Urothelium cell line (cell line): Measurements from ENCODE around the gene RBM15.

ENCODE experiments used
- DNase-seq: peaks from one replicate; pipeline ENCODE4 v3.0.0; 2011; ENCODE audit warnings: low spot score, mixed read lengths
- FAIRE-seq: peaks from 2 replicates; lab custom pipeline; 2011; peaks lifted over from hg19 to GRCh38; lab: Jason Lieb, UNC

Gene RBM15

GRCh38 chr1:110348050-110348449 is 8.9 kb downstream of the RBM15 start:
- no peak for FAIRE-seq
- DNase-seq, result no peak

GRCh38 chr1:110348771-110349170 is 9.6 kb downstream of the RBM15 start:
- no peak for FAIRE-seq
- DNase-seq, result no peak

GRCh38 chr1:110350360-110350759 is 11.2 kb downstream of the RBM15 start:
- DNase-seq (no peak), FAIRE-seq (no peak)

GRCh38 chr1:110355321-110355720 is 16.1 kb downstream of the RBM15 start:
- DNase-seq (no peak), FAIRE-seq (no peak)

DNA sequence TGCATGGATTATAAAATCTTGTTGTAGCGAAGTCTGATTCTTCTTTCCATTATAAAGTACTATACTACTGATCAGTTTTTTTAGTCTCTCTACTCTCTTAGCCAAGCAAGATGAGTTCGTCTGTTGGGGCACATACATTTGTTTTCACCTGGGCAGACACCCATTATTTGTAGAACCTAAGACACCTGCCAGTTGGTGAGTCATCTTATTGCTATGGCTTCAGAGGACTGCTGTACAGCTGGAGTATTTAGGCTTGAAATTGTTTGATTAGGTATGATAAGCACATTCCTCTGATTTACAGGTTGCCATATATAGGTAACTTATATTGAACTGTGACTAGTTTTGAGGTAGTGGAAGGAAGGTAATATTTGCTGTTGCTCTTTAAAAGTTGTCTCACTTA is 17.2 kb downstream of the RBM15 start:
- FAIRE-seq (no peak), DNase-seq (peak; percentile 14)

GRCh38 chr1:110360431-110360830 is 21.3 kb downstream of the RBM15 start:
- FAIRE-seq, result no peak
- no peak for DNase-seq

- DNase-seq (no peak), FAIRE-seq (no peak)
Measured at GRCh38 chr1:110361856-110362255, 22.7 kb downstream of the RBM15 start.

DNA sequence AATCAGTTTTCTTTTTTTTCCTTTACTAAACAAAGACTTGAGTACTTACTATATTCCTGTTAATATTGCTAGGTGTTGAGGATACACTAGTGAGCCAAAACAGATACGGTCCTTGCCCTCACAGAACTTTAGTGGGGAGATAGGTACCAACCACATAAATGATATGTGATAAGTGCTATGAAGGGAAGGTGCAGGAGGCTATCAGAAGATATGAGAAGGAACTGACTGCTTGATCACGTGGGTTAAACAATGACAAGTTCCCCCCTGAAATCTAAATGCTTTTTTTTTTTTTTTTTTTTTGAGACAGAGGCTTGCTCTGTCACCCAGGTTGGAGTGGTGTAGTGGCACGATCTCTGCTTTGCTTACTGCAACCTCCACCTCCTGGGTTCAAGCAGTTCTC is 25.0 kb downstream of the RBM15 start:
- FAIRE-seq (no peak), DNase-seq (no peak)

GRCh38 chr1:110370827-110371226 is 31.6 kb downstream of the RBM15 start:
- no peak for DNase-seq
- FAIRE-seq, result no peak

DNA sequence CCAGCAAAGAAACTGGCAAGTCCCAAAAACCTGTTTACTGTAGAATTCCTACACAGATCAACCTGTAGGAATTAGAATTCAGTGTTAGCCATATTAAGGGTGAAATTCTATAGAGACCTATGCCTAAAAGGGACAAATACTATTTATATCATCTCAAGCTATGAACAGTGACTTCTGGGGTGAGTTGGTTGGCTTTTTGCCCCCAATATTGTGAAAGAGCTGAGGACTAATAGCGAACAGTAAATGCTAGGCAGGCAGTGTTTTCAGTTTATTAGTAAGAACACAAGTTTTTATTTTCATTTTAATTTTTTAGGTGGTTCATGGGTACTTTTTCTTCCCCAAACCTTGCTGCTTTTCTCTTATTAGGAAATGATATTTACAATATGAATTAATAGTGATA is 36.3 kb downstream of the RBM15 start:
- FAIRE-seq, result no peak

GRCh38 chr1:110380672-110381283 is 41.6 kb downstream of the RBM15 start:
- DNase-seq, result no peak
- no peak for FAIRE-seq

More for the DNA sequence above, 36.3 kb downstream of the RBM15 start:
- no peak for DNase-seq

- no peak for FAIRE-seq
- no peak for DNase-seq
Measured at GRCh38 chr1:110383251-110383990, 44.2 kb downstream of the RBM15 start.

- FAIRE-seq, result no peak
- DNase-seq, result no peak
Measured at GRCh38 chr1:110384581-110385321, 45.6 kb downstream of the RBM15 start.

DNA sequence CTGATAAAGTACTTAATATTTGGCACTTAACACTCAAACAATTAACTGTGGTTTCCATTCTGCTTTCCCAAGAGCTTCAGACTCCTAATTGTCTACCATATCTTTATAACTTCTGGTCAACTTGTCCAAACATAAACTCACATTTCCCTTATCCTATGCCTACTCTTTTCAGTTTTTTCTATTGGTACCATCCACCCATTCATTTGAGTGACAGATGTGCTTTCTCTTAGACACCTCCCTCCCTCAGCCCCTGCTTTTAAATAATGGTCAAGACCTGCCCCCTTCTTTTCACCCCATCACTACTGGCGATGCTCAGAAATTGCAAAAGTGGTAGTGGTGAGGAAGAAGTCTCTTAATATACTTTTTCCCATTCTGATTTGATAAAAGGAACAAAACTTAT is 46.2 kb downstream of the RBM15 start:
- DNase-seq (no peak), FAIRE-seq (no peak)

- FAIRE-seq (no peak), DNase-seq (no peak)
Measured at GRCh38 chr1:110387048-110387754, 48.0 kb downstream of the RBM15 start.

DNA sequence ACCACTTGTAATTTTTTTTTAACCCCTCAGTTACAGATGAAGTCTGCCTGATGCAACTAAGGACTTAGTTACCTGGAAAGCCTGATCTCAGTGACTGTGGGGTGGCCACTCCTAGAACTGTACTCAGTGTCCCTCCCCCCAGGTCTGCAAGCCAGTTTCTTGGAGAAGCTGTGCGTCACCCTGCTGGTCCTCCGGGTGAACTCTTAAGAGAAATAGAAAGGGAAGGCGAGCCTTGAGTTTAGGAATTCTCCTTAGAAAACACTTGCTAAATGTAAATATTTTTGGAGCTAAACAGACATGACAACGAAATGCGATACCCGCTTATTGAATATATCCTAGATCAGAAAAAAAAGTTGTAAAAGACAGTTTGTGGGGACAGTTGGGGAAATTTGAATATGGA is 50.9 kb downstream of the RBM15 start:
- no peak for DNase-seq

DNA sequence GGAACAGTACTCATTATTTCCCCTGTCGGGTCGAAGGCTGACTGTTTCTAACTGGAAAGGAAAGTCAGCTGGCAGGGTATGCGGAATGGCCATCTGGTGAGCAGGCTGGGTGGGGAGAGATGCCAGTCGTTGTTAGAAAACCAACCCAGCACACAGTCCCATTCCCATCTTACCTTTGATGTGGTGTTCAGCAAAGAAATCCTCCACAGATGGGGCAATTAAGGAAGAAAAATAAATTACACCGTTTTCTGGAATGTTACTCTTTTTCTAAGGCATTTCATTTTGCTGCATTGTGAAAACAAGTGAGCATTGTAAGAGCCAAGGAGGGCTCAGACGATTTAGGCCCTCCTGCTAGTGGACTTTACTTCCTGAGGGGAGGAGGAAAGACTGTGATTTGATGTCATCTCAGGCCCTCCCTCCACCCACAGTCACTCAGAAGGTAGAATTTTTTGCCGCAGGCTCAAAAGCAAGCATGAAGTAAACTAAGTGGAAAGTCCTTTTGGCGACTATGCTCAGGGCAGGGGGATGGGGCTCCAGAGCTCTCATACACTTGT is 51.6 kb downstream of the RBM15 start, which contains the start of gene SLC16A4:
TSS of gene SLC16A4 (minus strand) at position 335 of the 554 bp plus-strand sequence. CDS start 1,703 bp downstream, outside the sequence.
- DNase-seq (no peak), FAIRE-seq (no peak)

More for the DNA sequence above, 50.9 kb downstream of the RBM15 start:
- no peak for FAIRE-seq

DNA sequence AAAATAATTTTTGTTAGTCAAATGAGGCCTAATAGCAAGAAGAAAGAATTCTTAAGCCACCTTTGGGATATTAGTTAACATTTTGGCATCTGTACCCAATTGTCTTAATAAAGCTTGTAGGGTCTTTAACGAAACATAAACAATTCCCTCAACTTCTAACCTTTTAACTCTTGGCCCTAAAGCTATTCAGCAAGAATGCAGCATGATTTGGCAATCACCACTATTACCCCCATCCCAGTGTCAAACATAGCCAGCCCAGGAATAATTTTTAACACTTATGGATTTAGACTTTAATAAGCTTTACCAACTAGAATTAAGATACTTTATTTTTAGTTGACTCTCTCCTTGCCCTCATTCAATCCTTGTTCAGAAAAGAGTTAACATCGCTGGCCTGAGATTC is 54.1 kb downstream of the RBM15 start:
- no peak for DNase-seq
- no peak for FAIRE-seq

- DNase-seq (no peak), FAIRE-seq (no peak)
Measured at GRCh38 chr1:110393691-110394492, 54.7 kb downstream of the RBM15 start.

- FAIRE-seq (no peak), DNase-seq (no peak)
Measured at GRCh38 chr1:110394493-110394820, 55.3 kb downstream of the RBM15 start.
